Esophagus muscularis mucosa (tissue), 4 donors: Measurements from ENCODE around the gene MORN5. TPM values are rescaled to one million over a fixed set of nuclear protein-coding genes. Genes with fewer than 3 reads are reported as not detected.
A peak's percentile ranks its signal among the peaks of the same experiment; 100 is the strongest.

Experiments used
- DNase-seq: peaks from one replicate; pipeline ENCODE4 v3.0.0-alpha.2; 2017; ENCODE audit errors: extremely low spot score
- H3K27ac ChIP-seq, 4 donors: fragments of 200-600 bp; sonication (generic); replicated peaks in 1 of 4; 1 replicate in 3 of 4; 2 replicates in 1 of 4; pipeline ENCODE4 v1.5.1; 2016 to 2019; ENCODE audit warnings: mild to moderate bottlenecking in 1 of 4
- H3K27me3 ChIP-seq, 4 donors: fragments of 200-600 bp; sonication (generic); one replicate each; pipeline versions ENCODE4 v1.5.1 to v1.6.0; 2016 to 2019
- H3K36me3 ChIP-seq, 4 donors: fragments of 200-600 bp; sonication (generic); one replicate each; pipeline ENCODE4 v1.5.1; 2016 to 2019
- H3K4me1 ChIP-seq, 4 donors: fragments of 200-600 bp; sonication (generic); one replicate each; pipeline ENCODE4 v1.5.1; 2016 to 2019
- H3K4me3 ChIP-seq, 4 donors: fragments of 200-600 bp; sonication (generic); 1 replicate in 2 of 4; 2 replicates in 2 of 4; pipeline ENCODE4 v1.5.1; 2016 to 2019; ENCODE audit warnings: mild to moderate bottlenecking in 4 of 4, moderate library complexity in 1 of 4
- H3K9me3 ChIP-seq, 4 donors: fragments of 200-600 bp; sonication (generic); 1 replicate in 3 of 4; 2 replicates in 1 of 4; pipeline ENCODE4 v1.5.1; 2016 to 2019
- EP300 ChIP-seq: sonication (generic); formaldehyde crosslinking; IDR thresholded peaks from one replicate; pipeline ENCODE4 v1.6.1; 2017; ENCODE audit warnings: antibody characterized with exemption
- POLR2A ChIP-seq: fragments of 450-650 bp; IDR thresholded peaks from one replicate; pipeline ENCODE4 v1.6.1; 2017; ENCODE audit warnings: antibody characterized with exemption, moderate library complexity, mild to moderate bottlenecking, low read depth
- POLR2AphosphoS5 ChIP-seq, 2 donors: sonication (generic); formaldehyde crosslinking; IDR thresholded peaks; one replicate each; pipeline ENCODE4 v1.6.1; 2017; ENCODE audit warnings: antibody characterized with exemption in 2 of 2
- WGBS: methylation state at CpG from one replicate; pipeline ENCODE4 v1.1.5; 2018; 5-methylcytosine and 5-hydroxymethylcytosine counted together
- intact Hi-C: fragments of 100-400 bp; cut with DNase I; formaldehyde crosslinking; loops from one replicate; pipeline ENCODE4 v1.15.1; 2023
- total RNA-seq, 4 donors: library from RNA; depleted of rRNA; stranded (reverse); fragments of >200 nt; gene quantifications; one replicate each; pipeline versions ENCODE4 v1.1.0 to v1.2.1, GENCODE V29; 2016
- TF ChIP-seq, protein P1 (sequence below), 3 experiments: fragments of 200-600 bp in 2 of 3; fragments of 450-650 bp in 1 of 3; sonication (generic) in 2 of 3; IDR thresholded peaks; one replicate each; pipeline ENCODE4 v1.5.1; 2017 to 2019; ENCODE audit warnings: antibody characterized with exemption in 3 of 3, mild to moderate bottlenecking in 2 of 3, moderate library complexity in 1 of 3

MORN5 gene
- total RNA-seq, 4 donors from 2014 or later = 3.9 to 5.8 TPM; not detected in 2

DNA sequence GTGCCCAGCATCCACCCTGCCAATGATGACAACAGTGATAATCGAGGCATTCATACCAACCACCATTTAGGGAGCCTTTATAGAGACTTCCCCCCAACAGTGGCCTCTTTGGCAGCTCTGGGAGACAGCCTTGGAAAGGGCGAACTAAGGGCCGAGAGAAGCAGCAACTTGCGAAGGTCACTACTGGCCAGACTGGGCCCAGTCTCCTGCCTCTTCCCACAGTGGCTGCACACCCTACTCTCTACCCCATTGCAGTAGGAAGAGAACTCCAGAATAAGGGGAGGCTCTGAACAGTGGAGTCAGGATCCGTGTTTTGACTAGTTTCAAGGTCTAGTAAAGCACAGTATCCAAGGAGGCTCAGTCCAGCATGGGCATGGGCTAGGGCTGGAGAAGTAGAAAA, 63.7 kb downstream of the MORN5 start:
- TF ChIP-seq, protein P1, sequence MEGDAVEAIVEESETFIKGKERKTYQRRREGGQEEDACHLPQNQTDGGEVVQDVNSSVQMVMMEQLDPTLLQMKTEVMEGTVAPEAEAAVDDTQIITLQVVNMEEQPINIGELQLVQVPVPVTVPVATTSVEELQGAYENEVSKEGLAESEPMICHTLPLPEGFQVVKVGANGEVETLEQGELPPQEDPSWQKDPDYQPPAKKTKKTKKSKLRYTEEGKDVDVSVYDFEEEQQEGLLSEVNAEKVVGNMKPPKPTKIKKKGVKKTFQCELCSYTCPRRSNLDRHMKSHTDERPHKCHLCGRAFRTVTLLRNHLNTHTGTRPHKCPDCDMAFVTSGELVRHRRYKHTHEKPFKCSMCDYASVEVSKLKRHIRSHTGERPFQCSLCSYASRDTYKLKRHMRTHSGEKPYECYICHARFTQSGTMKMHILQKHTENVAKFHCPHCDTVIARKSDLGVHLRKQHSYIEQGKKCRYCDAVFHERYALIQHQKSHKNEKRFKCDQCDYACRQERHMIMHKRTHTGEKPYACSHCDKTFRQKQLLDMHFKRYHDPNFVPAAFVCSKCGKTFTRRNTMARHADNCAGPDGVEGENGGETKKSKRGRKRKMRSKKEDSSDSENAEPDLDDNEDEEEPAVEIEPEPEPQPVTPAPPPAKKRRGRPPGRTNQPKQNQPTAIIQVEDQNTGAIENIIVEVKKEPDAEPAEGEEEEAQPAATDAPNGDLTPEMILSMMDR (IDR thresholded peaks at IDR 0.05) = no peak
- no peak for TF ChIP-seq POLR2AphosphoS5 (IDR thresholded peaks at IDR 0.05)
- no peak for TF ChIP-seq EP300
- TF ChIP-seq POLR2A = no peak
- Histone ChIP-seq H3K4me3 (no peak overlapping the region), H3K9me3 (no peaks in the 10 kb centered on the region), H3K4me1 (peaks cover 52 to 65% (median 62%) of the 10 kb centered on the region in 4 donors), H3K27me3 (peaks cover 0 to 100% (median 79%) of the 10 kb centered on the region in 4 donors), H3K27ac (no peak overlapping the region), H3K36me3 (no peaks in the 10 kb centered on the region)
- WGBS = 86% methylated on average over 5 of the region's 5 CpGs
- intact Hi-C loops = no loop called here
- DNase-seq = no peak

DNA sequence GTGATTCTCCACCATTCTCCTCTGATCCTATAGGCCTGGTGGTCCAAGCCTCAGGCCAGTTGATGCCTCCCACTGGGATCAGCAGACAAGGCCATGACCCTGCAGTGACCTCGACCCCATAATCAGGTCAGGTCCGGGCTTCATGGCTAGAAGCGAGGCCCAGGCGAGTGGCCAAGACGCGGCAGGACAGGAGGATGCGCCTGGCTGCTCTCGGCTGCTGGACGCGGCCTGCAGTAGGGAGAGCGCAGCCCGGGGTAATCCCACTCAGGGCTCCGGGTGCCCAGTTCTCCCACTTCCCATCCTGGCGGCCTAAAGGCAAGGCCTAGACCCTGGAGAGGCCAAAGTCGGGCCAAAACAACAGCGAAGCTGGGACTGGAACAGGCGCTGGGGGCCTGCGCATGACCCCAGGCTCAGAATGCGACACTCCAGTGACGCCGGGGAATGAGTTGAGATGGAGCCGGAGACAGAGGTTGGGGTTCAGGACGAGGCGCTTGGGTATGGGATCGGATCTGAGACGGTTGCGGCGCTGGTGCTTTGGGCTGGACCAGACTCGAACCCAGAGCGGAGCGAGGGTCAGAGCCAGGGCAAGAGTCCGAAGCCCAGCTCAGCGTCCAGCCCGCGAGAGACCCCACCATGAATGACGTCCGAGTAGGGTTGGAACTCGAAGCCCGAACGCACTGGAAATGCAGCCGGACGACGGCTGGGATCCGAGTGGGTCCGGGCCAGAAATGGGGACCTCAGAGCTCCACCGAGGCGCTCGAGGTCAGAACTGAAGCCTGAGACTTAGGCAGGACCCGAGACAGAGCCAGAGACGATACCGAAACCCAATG, 65.8 kb downstream of the MORN5 start:
- Histone ChIP-seq H3K4me1 (peaks cover 33 to 51% (median 48%) of the 10 kb centered on the region in 4 donors), H3K36me3 (no peaks in the 10 kb centered on the region), H3K9me3 (no peaks in the 10 kb centered on the region), H3K4me3 (peak overlapping the region; percentile 35 to 59 (median 52)), H3K27me3 (peaks cover 0 to 100% (median 71%) of the 10 kb centered on the region in 4 donors), H3K27ac (no peak overlapping the region)
- DNase-seq = no peak
- no peak for TF ChIP-seq POLR2A
- TF ChIP-seq POLR2AphosphoS5 (IDR thresholded peaks at IDR 0.05) = no peak
- intact Hi-C loops = no loop called here
- WGBS = 33% methylated on average over 45 of the region's 51 CpGs

- H3K36me3 ChIP-seq = no peaks in the 10 kb centered on the region
Observed at GRCh38 chr9:122226142-122226757, 66.5 kb downstream of the MORN5 start.

DNA sequence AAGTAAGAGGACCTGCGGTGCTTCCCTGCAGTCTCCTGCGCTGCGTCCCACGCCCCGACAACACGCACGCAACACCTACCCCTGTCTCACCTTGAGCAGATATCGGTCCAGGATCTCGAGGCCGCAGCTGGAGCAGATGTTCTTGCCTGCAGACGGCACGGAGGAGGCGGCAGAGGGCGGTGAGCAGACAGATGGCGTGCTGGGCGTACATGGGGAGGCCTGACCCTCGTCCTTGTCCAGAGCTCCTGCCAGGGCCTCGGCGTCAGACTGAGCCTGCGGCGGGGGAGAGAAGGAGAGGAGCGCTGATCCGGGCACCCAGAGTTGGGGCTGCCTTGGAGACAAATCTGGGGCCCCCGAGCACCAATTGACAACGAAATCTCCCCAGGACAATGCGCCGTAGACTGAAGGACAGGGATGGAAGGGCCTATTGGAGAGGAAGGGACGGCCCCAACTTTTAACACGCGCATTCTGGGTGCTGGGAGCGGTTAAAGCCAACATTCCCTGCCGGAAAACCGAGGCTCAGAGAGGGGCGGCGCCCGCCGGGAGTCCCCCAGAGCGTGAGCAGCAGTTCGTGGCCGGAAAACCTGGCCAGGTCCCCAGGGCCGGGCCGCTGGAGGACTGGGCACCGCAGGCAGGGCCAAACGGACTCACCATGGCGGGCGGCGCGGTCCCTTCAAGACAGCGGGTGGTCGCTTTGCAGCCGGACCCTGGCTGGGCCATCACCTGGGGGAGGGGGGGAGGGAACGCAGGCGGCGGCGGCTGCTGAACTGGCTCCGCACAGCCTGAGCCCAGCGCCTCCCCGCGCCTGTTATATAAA, 67.3 kb downstream of the MORN5 start:
- 23% methylated on average over 33 of the region's 59 CpGs for WGBS

More at GRCh38 chr9:122226142-122226757, 66.5 kb downstream of the MORN5 start:
- H3K4me3 ChIP-seq = peak overlapping the region; percentile 50 to 59 (median 52)
- no peak overlapping the region for H3K27ac ChIP-seq
- 17% methylated on average over 21 of the region's 51 CpGs for WGBS
- DNase-seq = no peak
- no peak for TF ChIP-seq POLR2A
- no peak for TF ChIP-seq EP300
- peaks cover 29 to 44% (median 41%) of the 10 kb centered on the region in 4 donors for H3K4me1 ChIP-seq
- peaks cover 0 to 100% (median 64%) of the 10 kb centered on the region in 4 donors for H3K27me3 ChIP-seq
- intact Hi-C loops = no loop called here
- H3K9me3 ChIP-seq = no peaks in the 10 kb centered on the region

GRCh38 chr9:122227575-122227900, 67.8 kb downstream of the MORN5 start:
- peak overlapping the region; percentile 50 to 59 (median 52) for H3K4me3 ChIP-seq
- intact Hi-C loops = no loop called here
- TF ChIP-seq EP300 = no peak
- TF ChIP-seq, protein P1 (IDR thresholded peaks at IDR 0.05) = no peak
- 8% methylated on average over 10 of the region's 10 CpGs for WGBS
- peaks cover 0 to 90% (median 53%) of the 10 kb centered on the region in 4 donors for H3K27me3 ChIP-seq
- H3K36me3 ChIP-seq = no peaks in the 10 kb centered on the region
- H3K4me1 ChIP-seq = peaks cover 27 to 40% (median 38%) of the 10 kb centered on the region in 4 donors
- DNase-seq = no peak
- H3K27ac ChIP-seq = no peak overlapping the region
- H3K9me3 ChIP-seq = no peaks in the 10 kb centered on the region

More for the DNA sequence above, 67.3 kb downstream of the MORN5 start:
- TF ChIP-seq POLR2AphosphoS5 (IDR thresholded peaks at IDR 0.05) (no peak), POLR2A (no peak), EP300 (no peak)
- TF ChIP-seq, protein P1 (IDR thresholded peaks at IDR 0.05) = no peak
- DNase-seq = no peak
- Histone ChIP-seq H3K27ac (no peak overlapping the region), H3K4me3 (peak overlapping the region; percentile 50 to 59 (median 52)), H3K36me3 (no peaks in the 10 kb centered on the region), H3K4me1 (peaks cover 27 to 40% (median 38%) of the 10 kb centered on the region in 4 donors), H3K27me3 (peaks cover 0 to 96% (median 56%) of the 10 kb centered on the region in 4 donors), H3K9me3 (no peaks in the 10 kb centered on the region)
- intact Hi-C loops = no loop called here
